WTC11 (cell line): ENCODE results near the gene VPS39. TPM values are rescaled to one million over a fixed set of nuclear protein-coding genes. Genes with fewer than 3 reads are reported as not detected.

Experiments
- ATAC-seq: fragments of 200-7000 bp; cut with Tn5 transposase; 2 replicates; pipeline ENCODE4 v1.10.0; 2021; ENCODE audit warnings: mild to moderate bottlenecking, moderate library complexity
- CTCF ChIA-PET: fragments of 300-600 bp; sonication (Branson Sonifier 250); formaldehyde crosslinking; loops from one replicate; lab custom pipeline; 2021; ENCODE audit warnings: antibody characterized with exemption; lab: Charles Lee
- POLR2A ChIA-PET: fragments of 350-600 bp; sonication (Branson Sonifier 250); formaldehyde crosslinking; loops from one replicate; lab custom pipeline; 2021; ENCODE audit warnings: antibody characterized with exemption; lab: Charles Lee
- DNase-seq: peaks from one replicate; pipeline ENCODE4 v3.0.0; 2021; ENCODE audit warnings: low spot score
- H3K27ac Mint-ChIP-seq: 2 replicates; pipeline ENCODE4 v1.8.0; 2021; ENCODE audit warnings: mixed read lengths
- H3K27me3 Mint-ChIP-seq: 2 replicates; pipeline ENCODE4 v1.8.0; 2021; ENCODE audit warnings: low read depth, mild to moderate bottlenecking, moderate library complexity, mixed read lengths
- H3K36me3 Mint-ChIP-seq: 2 replicates; pipeline ENCODE4 v1.8.0; 2021; ENCODE audit warnings: mixed read lengths
- H3K4me1 Mint-ChIP-seq: 2 replicates; pipeline ENCODE4 v1.8.0; 2022; ENCODE audit warnings: mixed read lengths
- H3K4me3 Mint-ChIP-seq: 2 replicates; pipeline ENCODE4 v1.8.0; 2021; ENCODE audit warnings: mild to moderate bottlenecking, moderate library complexity, mixed read lengths
- H3K9me3 Mint-ChIP-seq: 2 replicates; pipeline ENCODE4 v1.8.0; 2021; ENCODE audit warnings: mixed read lengths
- EMX1 ChIP-seq: fragments of 250-450 bp; sonication (Bioruptor Pico); IDR thresholded peaks from 2 replicates; pipeline ENCODE4 v1.8.0; 2021; ENCODE audit warnings: mild to moderate bottlenecking
- FOXP1 ChIP-seq: sonication (generic); formaldehyde crosslinking; IDR thresholded peaks from 2 replicates; pipeline ENCODE4 v1.8.0; 2022; ENCODE audit warnings: missing genetic modification reagents, mild to moderate bottlenecking, moderate library complexity, borderline replicate concordance
- HMGA2 ChIP-seq: fragments of 250-450 bp; sonication (Bioruptor Pico); IDR thresholded peaks from 2 replicates; pipeline ENCODE4 v1.4.0; 2021; ENCODE audit warnings: mild to moderate bottlenecking, moderate library complexity
- JAZF1 ChIP-seq: fragments of 250-450 bp; sonication (Bioruptor Pico); IDR thresholded peaks from 2 replicates; pipeline ENCODE4 v1.9.0; 2021; ENCODE audit warnings: moderate library complexity, mild to moderate bottlenecking, inconsistent platforms
- MYBL2 ChIP-seq: sonication (generic); formaldehyde crosslinking; IDR thresholded peaks from 2 replicates; pipeline ENCODE4 v1.8.1; 2023; ENCODE audit warnings: mild to moderate bottlenecking, moderate library complexity, missing genetic modification reagents
- NR2C2 ChIP-seq: sonication (generic); formaldehyde crosslinking; IDR thresholded peaks from 2 replicates; pipeline ENCODE4 v1.8.0; 2022; ENCODE audit warnings: mild to moderate bottlenecking, missing genetic modification reagents
- OVOL2 ChIP-seq: fragments of 250-450 bp; sonication (Bioruptor Pico); IDR thresholded peaks from 2 replicates; pipeline ENCODE4 v1.9.0; 2021; ENCODE audit warnings: mild to moderate bottlenecking, borderline replicate concordance
- ZBTB21 ChIP-seq: sonication (generic); formaldehyde crosslinking; IDR thresholded peaks from 2 replicates; pipeline ENCODE4 v1.8.1; 2023; ENCODE audit warnings: mild to moderate bottlenecking, missing genetic modification reagents, borderline replicate concordance
- ZNF219 ChIP-seq: sonication (generic); formaldehyde crosslinking; IDR thresholded peaks from 2 replicates; pipeline ENCODE4 v1.8.0; 2023; ENCODE audit warnings: missing genetic modification reagents, mild to moderate bottlenecking, borderline replicate concordance
- ZNF423 ChIP-seq: fragments of 250-450 bp; sonication (Bioruptor Pico); IDR thresholded peaks from 2 replicates; pipeline ENCODE4 v2.1.2; 2022; ENCODE audit warnings: mild to moderate bottlenecking, moderate library complexity
- total RNA-seq: library from RNA; stranded (reverse); gene quantifications from 3 replicates; pipeline ENCODE4 v1.2.3, GENCODE V29; 2021
- TF ChIP-seq, protein P1 (sequence below): sonication (generic); formaldehyde crosslinking; IDR thresholded peaks from 2 replicates; pipeline ENCODE4 v1.8.1; 2023; ENCODE audit warnings: mild to moderate bottlenecking, missing genetic modification reagents, borderline replicate concordance
- TF ChIP-seq, protein P2 (sequence below): sonication (generic); formaldehyde crosslinking; IDR thresholded peaks from 2 replicates; pipeline ENCODE4 v1.8.0; 2022; ENCODE audit warnings: mild to moderate bottlenecking, missing genetic modification reagents
- TF ChIP-seq, protein P3 (sequence below): sonication (generic); formaldehyde crosslinking; IDR thresholded peaks from 2 replicates; pipeline ENCODE4 v1.8.0; 2023; ENCODE audit warnings: missing genetic modification reagents, mild to moderate bottlenecking, borderline replicate concordance
- TF ChIP-seq, protein P4 (sequence below): fragments of 250-450 bp; sonication (Bioruptor Pico); IDR thresholded peaks from 2 replicates; pipeline ENCODE4 v1.9.0; 2021; ENCODE audit warnings: mild to moderate bottlenecking
- TF ChIP-seq, protein P5 (sequence below): sonication (generic); formaldehyde crosslinking; IDR thresholded peaks from 2 replicates; pipeline ENCODE4 v1.8.1; 2023; ENCODE audit warnings: mild to moderate bottlenecking, missing genetic modification reagents, moderate library complexity

The VPS39 gene
- total RNA-seq, 1 experiment from 2014 or later = 44.5 TPM

DNA sequence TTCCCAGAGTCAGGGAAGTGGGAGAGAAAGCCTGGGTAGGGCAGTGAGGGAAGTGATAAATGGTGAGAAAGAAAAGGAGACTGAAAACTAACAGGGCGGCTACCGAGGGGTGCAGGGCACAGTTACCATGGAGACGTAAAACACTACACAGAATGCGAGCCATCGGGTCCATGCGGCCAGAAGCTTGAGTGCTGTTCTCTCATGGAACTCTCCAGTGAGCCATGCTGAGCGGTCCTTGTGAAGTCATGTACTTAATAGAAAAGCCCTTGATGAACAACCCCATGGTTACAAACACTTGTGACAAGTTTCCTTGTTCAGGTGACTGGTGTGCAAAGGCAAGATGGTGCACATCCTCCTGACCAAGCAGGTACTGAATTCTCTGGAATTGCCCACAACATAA lies 48.0 kb downstream of the VPS39 start (continued):
- TF ChIP-seq, protein P1, sequence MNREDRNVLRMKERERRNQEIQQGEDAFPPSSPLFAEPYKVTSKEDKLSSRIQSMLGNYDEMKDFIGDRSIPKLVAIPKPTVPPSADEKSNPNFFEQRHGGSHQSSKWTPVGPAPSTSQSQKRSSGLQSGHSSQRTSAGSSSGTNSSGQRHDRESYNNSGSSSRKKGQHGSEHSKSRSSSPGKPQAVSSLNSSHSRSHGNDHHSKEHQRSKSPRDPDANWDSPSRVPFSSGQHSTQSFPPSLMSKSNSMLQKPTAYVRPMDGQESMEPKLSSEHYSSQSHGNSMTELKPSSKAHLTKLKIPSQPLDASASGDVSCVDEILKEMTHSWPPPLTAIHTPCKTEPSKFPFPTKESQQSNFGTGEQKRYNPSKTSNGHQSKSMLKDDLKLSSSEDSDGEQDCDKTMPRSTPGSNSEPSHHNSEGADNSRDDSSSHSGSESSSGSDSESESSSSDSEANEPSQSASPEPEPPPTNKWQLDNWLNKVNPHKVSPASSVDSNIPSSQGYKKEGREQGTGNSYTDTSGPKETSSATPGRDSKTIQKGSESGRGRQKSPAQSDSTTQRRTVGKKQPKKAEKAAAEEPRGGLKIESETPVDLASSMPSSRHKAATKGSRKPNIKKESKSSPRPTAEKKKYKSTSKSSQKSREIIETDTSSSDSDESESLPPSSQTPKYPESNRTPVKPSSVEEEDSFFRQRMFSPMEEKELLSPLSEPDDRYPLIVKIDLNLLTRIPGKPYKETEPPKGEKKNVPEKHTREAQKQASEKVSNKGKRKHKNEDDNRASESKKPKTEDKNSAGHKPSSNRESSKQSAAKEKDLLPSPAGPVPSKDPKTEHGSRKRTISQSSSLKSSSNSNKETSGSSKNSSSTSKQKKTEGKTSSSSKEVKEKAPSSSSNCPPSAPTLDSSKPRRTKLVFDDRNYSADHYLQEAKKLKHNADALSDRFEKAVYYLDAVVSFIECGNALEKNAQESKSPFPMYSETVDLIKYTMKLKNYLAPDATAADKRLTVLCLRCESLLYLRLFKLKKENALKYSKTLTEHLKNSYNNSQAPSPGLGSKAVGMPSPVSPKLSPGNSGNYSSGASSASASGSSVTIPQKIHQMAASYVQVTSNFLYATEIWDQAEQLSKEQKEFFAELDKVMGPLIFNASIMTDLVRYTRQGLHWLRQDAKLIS (CRISPR knock-in tag) = no peak
- TF ChIP-seq OVOL2 = no peak

DNA sequence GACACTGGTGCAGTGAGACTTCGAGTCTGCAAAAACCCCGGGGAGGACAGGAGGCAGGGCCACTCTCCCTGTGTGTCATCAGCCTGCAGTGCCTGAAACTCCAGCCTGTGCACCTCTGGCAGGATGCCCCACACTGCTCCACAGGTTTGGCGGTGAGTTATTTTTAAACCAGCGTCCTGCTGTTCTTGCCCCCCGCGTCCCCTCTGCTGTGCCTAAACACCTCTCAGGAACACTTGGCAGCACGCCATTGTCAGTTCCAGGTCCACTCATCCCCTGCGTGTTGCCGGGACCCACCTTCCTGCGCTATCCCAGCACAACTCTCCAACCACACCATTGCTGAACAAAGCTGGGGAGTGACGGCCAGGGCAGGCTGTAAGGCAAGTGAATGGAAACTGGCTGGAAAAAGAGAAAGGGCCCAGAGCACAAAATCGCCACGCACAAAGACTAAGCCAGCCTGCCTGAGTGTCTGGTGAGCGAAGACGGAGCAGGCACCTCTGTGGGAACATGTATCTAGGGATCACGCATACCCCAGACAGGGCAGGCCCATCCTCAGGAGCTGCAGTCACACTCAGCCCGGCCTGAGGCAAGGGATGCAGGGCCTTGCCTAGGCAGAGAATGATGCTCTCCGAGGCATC lies 48.6 kb downstream of the VPS39 start:
- no peaks in the 10 kb centered on the region for H3K27me3 Mint-ChIP-seq
- DNase-seq = no peak
- H3K4me1 Mint-ChIP-seq = peaks cover 7% of the 10 kb centered on the region
- ATAC-seq = no peak
- no peak overlapping the region for H3K4me3 Mint-ChIP-seq
- no peak overlapping the region for H3K27ac Mint-ChIP-seq
- ChIA-PET CTCF (no interaction called here), POLR2A (no interaction called here)
- H3K36me3 Mint-ChIP-seq = peaks cover 39% of the 10 kb centered on the region
- TF ChIP-seq MYBL2 (CRISPR knock-in tag) (no peak), NR2C2 (no peak), ZNF423 (CRISPR knock-in tag) (no peak), ZNF219 (no peak), HMGA2 (no peak), FOXP1 (CRISPR knock-in tag) (no peak), ZBTB21 (CRISPR knock-in tag) (no peak), EMX1 (CRISPR knock-in tag) (no peak), JAZF1 (CRISPR knock-in tag) (no peak)
- TF ChIP-seq, protein P2, sequence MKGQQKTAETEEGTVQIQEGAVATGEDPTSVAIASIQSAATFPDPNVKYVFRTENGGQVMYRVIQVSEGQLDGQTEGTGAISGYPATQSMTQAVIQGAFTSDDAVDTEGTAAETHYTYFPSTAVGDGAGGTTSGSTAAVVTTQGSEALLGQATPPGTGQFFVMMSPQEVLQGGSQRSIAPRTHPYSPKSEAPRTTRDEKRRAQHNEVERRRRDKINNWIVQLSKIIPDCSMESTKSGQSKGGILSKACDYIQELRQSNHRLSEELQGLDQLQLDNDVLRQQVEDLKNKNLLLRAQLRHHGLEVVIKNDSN (CRISPR knock-in tag) = no peak
- TF ChIP-seq, protein P3, sequence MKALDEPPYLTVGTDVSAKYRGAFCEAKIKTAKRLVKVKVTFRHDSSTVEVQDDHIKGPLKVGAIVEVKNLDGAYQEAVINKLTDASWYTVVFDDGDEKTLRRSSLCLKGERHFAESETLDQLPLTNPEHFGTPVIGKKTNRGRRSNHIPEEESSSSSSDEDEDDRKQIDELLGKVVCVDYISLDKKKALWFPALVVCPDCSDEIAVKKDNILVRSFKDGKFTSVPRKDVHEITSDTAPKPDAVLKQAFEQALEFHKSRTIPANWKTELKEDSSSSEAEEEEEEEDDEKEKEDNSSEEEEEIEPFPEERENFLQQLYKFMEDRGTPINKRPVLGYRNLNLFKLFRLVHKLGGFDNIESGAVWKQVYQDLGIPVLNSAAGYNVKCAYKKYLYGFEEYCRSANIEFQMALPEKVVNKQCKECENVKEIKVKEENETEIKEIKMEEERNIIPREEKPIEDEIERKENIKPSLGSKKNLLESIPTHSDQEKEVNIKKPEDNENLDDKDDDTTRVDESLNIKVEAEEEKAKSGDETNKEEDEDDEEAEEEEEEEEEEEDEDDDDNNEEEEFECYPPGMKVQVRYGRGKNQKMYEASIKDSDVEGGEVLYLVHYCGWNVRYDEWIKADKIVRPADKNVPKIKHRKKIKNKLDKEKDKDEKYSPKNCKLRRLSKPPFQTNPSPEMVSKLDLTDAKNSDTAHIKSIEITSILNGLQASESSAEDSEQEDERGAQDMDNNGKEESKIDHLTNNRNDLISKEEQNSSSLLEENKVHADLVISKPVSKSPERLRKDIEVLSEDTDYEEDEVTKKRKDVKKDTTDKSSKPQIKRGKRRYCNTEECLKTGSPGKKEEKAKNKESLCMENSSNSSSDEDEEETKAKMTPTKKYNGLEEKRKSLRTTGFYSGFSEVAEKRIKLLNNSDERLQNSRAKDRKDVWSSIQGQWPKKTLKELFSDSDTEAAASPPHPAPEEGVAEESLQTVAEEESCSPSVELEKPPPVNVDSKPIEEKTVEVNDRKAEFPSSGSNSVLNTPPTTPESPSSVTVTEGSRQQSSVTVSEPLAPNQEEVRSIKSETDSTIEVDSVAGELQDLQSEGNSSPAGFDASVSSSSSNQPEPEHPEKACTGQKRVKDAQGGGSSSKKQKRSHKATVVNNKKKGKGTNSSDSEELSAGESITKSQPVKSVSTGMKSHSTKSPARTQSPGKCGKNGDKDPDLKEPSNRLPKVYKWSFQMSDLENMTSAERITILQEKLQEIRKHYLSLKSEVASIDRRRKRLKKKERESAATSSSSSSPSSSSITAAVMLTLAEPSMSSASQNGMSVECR = no peak
- TF ChIP-seq, protein P4, sequence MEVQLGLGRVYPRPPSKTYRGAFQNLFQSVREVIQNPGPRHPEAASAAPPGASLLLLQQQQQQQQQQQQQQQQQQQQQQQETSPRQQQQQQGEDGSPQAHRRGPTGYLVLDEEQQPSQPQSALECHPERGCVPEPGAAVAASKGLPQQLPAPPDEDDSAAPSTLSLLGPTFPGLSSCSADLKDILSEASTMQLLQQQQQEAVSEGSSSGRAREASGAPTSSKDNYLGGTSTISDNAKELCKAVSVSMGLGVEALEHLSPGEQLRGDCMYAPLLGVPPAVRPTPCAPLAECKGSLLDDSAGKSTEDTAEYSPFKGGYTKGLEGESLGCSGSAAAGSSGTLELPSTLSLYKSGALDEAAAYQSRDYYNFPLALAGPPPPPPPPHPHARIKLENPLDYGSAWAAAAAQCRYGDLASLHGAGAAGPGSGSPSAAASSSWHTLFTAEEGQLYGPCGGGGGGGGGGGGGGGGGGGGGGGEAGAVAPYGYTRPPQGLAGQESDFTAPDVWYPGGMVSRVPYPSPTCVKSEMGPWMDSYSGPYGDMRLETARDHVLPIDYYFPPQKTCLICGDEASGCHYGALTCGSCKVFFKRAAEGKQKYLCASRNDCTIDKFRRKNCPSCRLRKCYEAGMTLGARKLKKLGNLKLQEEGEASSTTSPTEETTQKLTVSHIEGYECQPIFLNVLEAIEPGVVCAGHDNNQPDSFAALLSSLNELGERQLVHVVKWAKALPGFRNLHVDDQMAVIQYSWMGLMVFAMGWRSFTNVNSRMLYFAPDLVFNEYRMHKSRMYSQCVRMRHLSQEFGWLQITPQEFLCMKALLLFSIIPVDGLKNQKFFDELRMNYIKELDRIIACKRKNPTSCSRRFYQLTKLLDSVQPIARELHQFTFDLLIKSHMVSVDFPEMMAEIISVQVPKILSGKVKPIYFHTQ = no peak
- TF ChIP-seq, protein P5, sequence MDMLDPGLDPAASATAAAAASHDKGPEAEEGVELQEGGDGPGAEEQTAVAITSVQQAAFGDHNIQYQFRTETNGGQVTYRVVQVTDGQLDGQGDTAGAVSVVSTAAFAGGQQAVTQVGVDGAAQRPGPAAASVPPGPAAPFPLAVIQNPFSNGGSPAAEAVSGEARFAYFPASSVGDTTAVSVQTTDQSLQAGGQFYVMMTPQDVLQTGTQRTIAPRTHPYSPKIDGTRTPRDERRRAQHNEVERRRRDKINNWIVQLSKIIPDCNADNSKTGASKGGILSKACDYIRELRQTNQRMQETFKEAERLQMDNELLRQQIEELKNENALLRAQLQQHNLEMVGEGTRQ (CRISPR knock-in tag) = no peak
- H3K9me3 Mint-ChIP-seq = no peaks in the 10 kb centered on the region
